MM.1S (cell line): ENCODE results near the gene ZNF81.

Source experiments
- EZH2 ChIP-seq: fragments of 300-600 bp; sonication (generic); optimal IDR thresholded peaks from 2 replicates; pipeline ENCODE3; 2017; ENCODE audit warnings: low read depth, mild to moderate bottlenecking, antibody characterized with exemption, low read length, mixed read lengths
- EZH2phosphoT487 ChIP-seq: fragments of 300-600 bp; sonication (generic); IDR thresholded peaks from 2 replicates; pipeline ENCODE4 v1.6.1; 2018; ENCODE audit warnings: antibody characterized with exemption, low read length
- TF ChIP-seq, protein P1 (sequence below): fragments of 300-600 bp; sonication (generic); IDR thresholded peaks from 2 replicates; pipeline ENCODE4 v1.5.1; 2016; ENCODE audit warnings: antibody characterized with exemption, low read length, mixed read lengths

- TF ChIP-seq, protein P1, sequence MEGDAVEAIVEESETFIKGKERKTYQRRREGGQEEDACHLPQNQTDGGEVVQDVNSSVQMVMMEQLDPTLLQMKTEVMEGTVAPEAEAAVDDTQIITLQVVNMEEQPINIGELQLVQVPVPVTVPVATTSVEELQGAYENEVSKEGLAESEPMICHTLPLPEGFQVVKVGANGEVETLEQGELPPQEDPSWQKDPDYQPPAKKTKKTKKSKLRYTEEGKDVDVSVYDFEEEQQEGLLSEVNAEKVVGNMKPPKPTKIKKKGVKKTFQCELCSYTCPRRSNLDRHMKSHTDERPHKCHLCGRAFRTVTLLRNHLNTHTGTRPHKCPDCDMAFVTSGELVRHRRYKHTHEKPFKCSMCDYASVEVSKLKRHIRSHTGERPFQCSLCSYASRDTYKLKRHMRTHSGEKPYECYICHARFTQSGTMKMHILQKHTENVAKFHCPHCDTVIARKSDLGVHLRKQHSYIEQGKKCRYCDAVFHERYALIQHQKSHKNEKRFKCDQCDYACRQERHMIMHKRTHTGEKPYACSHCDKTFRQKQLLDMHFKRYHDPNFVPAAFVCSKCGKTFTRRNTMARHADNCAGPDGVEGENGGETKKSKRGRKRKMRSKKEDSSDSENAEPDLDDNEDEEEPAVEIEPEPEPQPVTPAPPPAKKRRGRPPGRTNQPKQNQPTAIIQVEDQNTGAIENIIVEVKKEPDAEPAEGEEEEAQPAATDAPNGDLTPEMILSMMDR: no peak
- TF ChIP-seq EZH2 (no peak), EZH2phosphoT487 (no peak)
Measured at GRCh38 chrX:47960406-47960805, 123.7 kb downstream of the ZNF81 start.
